SK-N-SH (cell line): ENCODE results near the gene PCBD1.

Source experiments
- CHD2 ChIP-seq: fragments of 150-350 bp; IDR thresholded peaks from 2 replicates; pipeline ENCODE4 v1.6.1; 2018; ENCODE audit warnings: low read length; ENCODE audit not compliant: partially characterized antibody
- CTCF ChIP-seq: fragments of 200-600 bp; sonication (generic); IDR thresholded peaks from 2 replicates; pipeline ENCODE4 v1.6.1; 2017; ENCODE audit warnings: antibody characterized with exemption, mild to moderate bottlenecking, moderate library complexity
- EP300 ChIP-seq, 2 experiments: IDR thresholded peaks; 2 replicates each; pipeline versions ENCODE4 v1.4.0 to v1.6.1; 2012; ENCODE audit warnings: borderline replicate concordance in 1 of 2, low read depth in 1 of 2, low read length in 1 of 2
- EZH2phosphoT487 ChIP-seq: fragments of 200-600 bp; sonication (generic); IDR thresholded peaks from 2 replicates; pipeline ENCODE4 v1.6.1; 2017; ENCODE audit warnings: low read depth, mixed run types, mild to moderate bottlenecking, antibody characterized with exemption, moderate library complexity, borderline replicate concordance
- JUND ChIP-seq: IDR thresholded peaks from 2 replicates; pipeline ENCODE4 v1.4.0; 2012
- MAX ChIP-seq: IDR thresholded peaks from 2 replicates; pipeline ENCODE4 v1.4.0; 2012; ENCODE audit warnings: low read depth
- NRF1 ChIP-seq: IDR thresholded peaks from 2 replicates; pipeline ENCODE4 v1.6.1; 2012; ENCODE audit warnings: low read depth, mild to moderate bottlenecking, low read length
- RFX5 ChIP-seq: IDR thresholded peaks from 2 replicates; pipeline ENCODE4 v1.6.1; 2012; ENCODE audit warnings: mild to moderate bottlenecking, improper control_type of control experiment, low read length
- YY1 ChIP-seq: IDR thresholded peaks from 2 replicates; pipeline ENCODE4 v1.4.0; 2012; ENCODE audit warnings: low read depth, mild to moderate bottlenecking

GRCh38 chr10:70866424-70866823, 21.9 kb downstream of the PCBD1 start:
- TF ChIP-seq CHD2: no peak
- no peak for TF ChIP-seq CTCF
- no peak for TF ChIP-seq EZH2phosphoT487
- TF ChIP-seq YY1: no peak
- TF ChIP-seq RFX5: no peak
- no peak for TF ChIP-seq EP300 (IDR thresholded peaks at IDR 0.05; ENCODE audit: borderline replicate concordance in 1 of 2, low read depth in 1 of 2, low read length in 1 of 2)
- no peak for TF ChIP-seq JUND
- no peak for TF ChIP-seq NRF1
- no peak for TF ChIP-seq MAX
